ENCODE measurements around the gene QRICH1.

- TF ChIP-seq EZH2 (IDR thresholded peaks at IDR 0.05; ENCODE audit: borderline replicate concordance, low read depth, low read length, poor library complexity, severe bottlenecking) (no peak), CTCF (conservative IDR thresholded peaks at IDR 0.05; ENCODE audit: low read depth, low read length) (no peak)
These were observed 72.6 kb downstream of the QRICH1 start for GRCh38 chr3:49021213-49021812.
